Activated CD8-positive, alpha-beta T cell treated with anti-CD3 and anti-CD28 coated beads, Interleukin-2, amount 10 ng/mL, durations not matched to agents 7 days and 5 days (primary cell): Measurements from ENCODE around the gene DNAJC11. TPM values are rescaled to one million over a fixed set of nuclear protein-coding genes. Genes with fewer than 3 reads are reported as not detected.
A peak's percentile ranks its signal among the peaks of the same experiment; 100 is the strongest.
"Not testable (repeated sequence)": the region's sequence is repeated elsewhere in the genome, so short reads cannot be mapped to it uniquely, and the experiment has no call there.

Source experiments
- ATAC-seq: fragments of 150-1000 bp; cut with Tn5 transposase; one replicate; pipeline ENCODE4 v1.10.0; 2021; ENCODE audit warnings: moderate library complexity
- CTCF ChIA-PET: fragments of 350-600 bp; sonication (Branson Sonifier 250); formaldehyde crosslinking; loops from one replicate; lab custom pipeline; 2021; ENCODE audit warnings: antibody characterized with exemption; lab: Charles Lee
- POLR2A ChIA-PET: fragments of 350-600 bp; sonication (Branson Sonifier 250); formaldehyde crosslinking; loops from one replicate; lab custom pipeline; 2021; ENCODE audit warnings: antibody characterized with exemption; lab: Charles Lee
- DNase-seq: peaks from one replicate; pipeline ENCODE4 v3.0.0-alpha.2; 2020
- H3K27ac Mint-ChIP-seq: one replicate; pipeline ENCODE4 v1.8.0; 2021; ENCODE audit warnings: mild to moderate bottlenecking, mixed read lengths
- H3K27me3 Mint-ChIP-seq: one replicate; pipeline ENCODE4 v1.8.0; 2021; ENCODE audit warnings: low read depth, mixed read lengths
- H3K36me3 Mint-ChIP-seq: one replicate; pipeline ENCODE4 v1.8.0; 2021; ENCODE audit warnings: low read depth, mixed read lengths
- H3K4me1 Mint-ChIP-seq: one replicate; pipeline ENCODE4 v1.8.0; 2021; ENCODE audit warnings: low read depth, mixed read lengths
- H3K4me3 Mint-ChIP-seq: one replicate; pipeline ENCODE4 v1.8.0; 2021; ENCODE audit warnings: mild to moderate bottlenecking, mixed read lengths
- H3K9me3 Mint-ChIP-seq: one replicate; pipeline ENCODE4 v1.8.0; 2022; ENCODE audit warnings: mixed read lengths; ENCODE audit not compliant: insufficient read depth
- total RNA-seq, 2 experiments: library from RNA; stranded (reverse); gene quantifications; one replicate each; pipeline ENCODE4 v1.2.3, GENCODE V29; 2021

The DNAJC11 gene
- total RNA-seq, 2 experiments from 2014 or later = 47.2 to 48.8 TPM

GRCh38 chr1:6730473-6730872, 28.9 kb upstream of the DNAJC11 start:
- Mint-ChIP-seq H3K9me3 (no peaks in the 10 kb centered on the region), H3K4me1 (no peaks in the 10 kb centered on the region), H3K27me3 (peaks cover 2% of the 10 kb centered on the region), H3K27ac (no peak overlapping the region), H3K4me3 (no peak overlapping the region), H3K36me3 (no peaks in the 10 kb centered on the region)
- ATAC-seq = no peak
- ChIA-PET CTCF (no interaction called here), POLR2A (no interaction called here)
- no peak for DNase-seq

- DNase-seq (peak; percentile 66), ATAC-seq (peak; percentile 58)
- CTCF ChIA-PET = interaction anchor here (0.7 kb wide), 1 partner anchor 8 kb away, joined by 3 read pairs; no protein-coding TSS in a partner anchor
- Mint-ChIP-seq H3K36me3 (no peaks in the 10 kb centered on the region), H3K4me3 (no peak overlapping the region), H3K27me3 (peaks cover 2% of the 10 kb centered on the region), H3K9me3 (no peaks in the 10 kb centered on the region), H3K4me1 (no peaks in the 10 kb centered on the region), H3K27ac (no peak overlapping the region)
- POLR2A ChIA-PET = no interaction called here
Measured at GRCh38 chr1:6727535-6727934, 25.9 kb upstream of the DNAJC11 start.

GRCh38 chr1:6726253-6726652, 24.6 kb upstream of the DNAJC11 start:
- H3K4me3 Mint-ChIP-seq = no peak overlapping the region
- CTCF ChIA-PET = no interaction called here

GRCh38 chr1:6724517-6725141, 23.0 kb upstream of the DNAJC11 start:
- Mint-ChIP-seq H3K36me3 (no peaks in the 10 kb centered on the region), H3K4me1 (no peaks in the 10 kb centered on the region), H3K4me3 (no peak overlapping the region), H3K9me3 (no peaks in the 10 kb centered on the region), H3K27me3 (no peaks in the 10 kb centered on the region), H3K27ac (no peak overlapping the region)
- ChIA-PET CTCF (interaction anchor here (1.0 kb wide), 2 partner anchors 165 to 1624 kb away, joined by 3 read pairs; no protein-coding TSS in a partner anchor), POLR2A (no interaction called here)
- DNase-seq (no peak), ATAC-seq (no peak)

More at GRCh38 chr1:6726253-6726652, 24.6 kb upstream of the DNAJC11 start:
- Mint-ChIP-seq H3K27ac (no peak overlapping the region), H3K36me3 (no peaks in the 10 kb centered on the region), H3K4me1 (no peaks in the 10 kb centered on the region), H3K9me3 (no peaks in the 10 kb centered on the region), H3K27me3 (peaks cover 2% of the 10 kb centered on the region)
- POLR2A ChIA-PET = no interaction called here
- no peak for ATAC-seq
- DNase-seq = no peak

- H3K4me1 Mint-ChIP-seq = no peaks in the 10 kb centered on the region
- POLR2A ChIA-PET = no interaction called here
- no peak for DNase-seq
- H3K36me3 Mint-ChIP-seq = no peaks in the 10 kb centered on the region
- no peaks in the 10 kb centered on the region for H3K27me3 Mint-ChIP-seq
- no peaks in the 10 kb centered on the region for H3K9me3 Mint-ChIP-seq
- no peak for ATAC-seq
- H3K27ac Mint-ChIP-seq = no peak overlapping the region
- CTCF ChIA-PET = interaction anchor here (1.0 kb wide), 2 partner anchors 166 to 1623 kb away, joined by 3 read pairs; no protein-coding TSS in a partner anchor
- H3K4me3 Mint-ChIP-seq = no peak overlapping the region
Measured at GRCh38 chr1:6723621-6724428, 22.2 kb upstream of the DNAJC11 start.

GRCh38 chr1:6711174-6711573, 9.6 kb upstream of the DNAJC11 start:
- no peak for ATAC-seq
- H3K27me3 Mint-ChIP-seq = peaks cover 2% of the 10 kb centered on the region
- no peak overlapping the region for H3K4me3 Mint-ChIP-seq
- ChIA-PET POLR2A (no interaction called here), CTCF (no interaction called here)
- H3K36me3 Mint-ChIP-seq = no peaks in the 10 kb centered on the region
- H3K9me3 Mint-ChIP-seq = peaks cover 6% of the 10 kb centered on the region
- no peak overlapping the region for H3K27ac Mint-ChIP-seq
- no peak for DNase-seq
- no peaks in the 10 kb centered on the region for H3K4me1 Mint-ChIP-seq

DNA sequence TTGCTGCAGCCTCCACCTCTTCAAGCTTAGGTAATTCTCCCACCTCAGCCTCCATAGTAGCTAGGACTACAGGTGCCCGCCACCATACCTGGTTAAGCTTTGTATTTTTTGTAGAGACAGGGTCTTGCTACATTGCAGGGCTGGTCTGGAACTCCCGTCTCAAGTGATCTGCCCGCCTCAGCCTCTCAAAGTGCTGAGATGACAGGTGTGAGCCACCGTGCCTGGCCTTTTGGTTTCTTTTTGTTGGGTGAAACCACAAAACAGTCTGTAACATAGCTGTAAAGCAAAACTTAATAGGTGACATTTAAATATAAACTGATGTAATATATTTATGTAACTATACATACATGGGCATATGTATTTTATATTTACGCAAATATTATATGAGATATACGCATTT, 3.1 kb upstream of the DNAJC11 start:
- CTCF ChIA-PET = interaction anchor here (0.6 to 1.0 kb wide), 2 partner anchors 14 to 153 kb away, joined by 3 read pairs; no protein-coding TSS in a partner anchor
- peaks cover 25% of the 10 kb centered on the region for H3K4me1 Mint-ChIP-seq
- H3K36me3 Mint-ChIP-seq = no peaks in the 10 kb centered on the region
- DNase-seq (no peak), ATAC-seq (no peak)
- peaks cover 2% of the 10 kb centered on the region for H3K27me3 Mint-ChIP-seq
- no peak overlapping the region for H3K4me3 Mint-ChIP-seq
- no peaks in the 10 kb centered on the region for H3K9me3 Mint-ChIP-seq
- no peak overlapping the region for H3K27ac Mint-ChIP-seq
- POLR2A ChIA-PET = no interaction called here

DNA sequence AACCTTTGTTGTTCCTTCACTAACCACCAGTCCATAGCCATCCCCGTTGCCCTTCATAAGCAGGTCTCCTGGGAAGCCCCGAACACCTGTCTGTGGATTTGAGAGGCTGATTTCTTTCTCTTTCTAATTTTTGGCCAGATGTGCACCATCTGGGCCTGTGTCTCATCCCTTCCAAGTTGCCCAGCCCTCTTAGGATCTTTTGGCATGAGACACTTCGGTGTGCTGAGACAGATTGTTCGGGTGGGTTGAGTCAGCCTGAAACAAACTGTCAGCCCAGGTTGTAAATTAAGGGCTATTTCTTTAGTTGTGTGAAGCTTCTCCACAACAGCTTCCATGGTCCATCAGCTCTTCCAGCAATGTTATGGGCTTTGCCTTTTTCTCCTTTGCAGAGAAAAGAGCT, 1.4 kb upstream of the DNAJC11 start:
- POLR2A ChIA-PET = no interaction called here
- no peaks in the 10 kb centered on the region for H3K9me3 Mint-ChIP-seq
- CTCF ChIA-PET = no interaction called here
- peaks cover 2% of the 10 kb centered on the region for H3K27me3 Mint-ChIP-seq
- no peak for DNase-seq
- no peaks in the 10 kb centered on the region for H3K36me3 Mint-ChIP-seq
- H3K4me1 Mint-ChIP-seq = peaks cover 35% of the 10 kb centered on the region
- H3K4me3 Mint-ChIP-seq = no peak overlapping the region
- ATAC-seq = no peak
- H3K27ac Mint-ChIP-seq = no peak overlapping the region

DNA sequence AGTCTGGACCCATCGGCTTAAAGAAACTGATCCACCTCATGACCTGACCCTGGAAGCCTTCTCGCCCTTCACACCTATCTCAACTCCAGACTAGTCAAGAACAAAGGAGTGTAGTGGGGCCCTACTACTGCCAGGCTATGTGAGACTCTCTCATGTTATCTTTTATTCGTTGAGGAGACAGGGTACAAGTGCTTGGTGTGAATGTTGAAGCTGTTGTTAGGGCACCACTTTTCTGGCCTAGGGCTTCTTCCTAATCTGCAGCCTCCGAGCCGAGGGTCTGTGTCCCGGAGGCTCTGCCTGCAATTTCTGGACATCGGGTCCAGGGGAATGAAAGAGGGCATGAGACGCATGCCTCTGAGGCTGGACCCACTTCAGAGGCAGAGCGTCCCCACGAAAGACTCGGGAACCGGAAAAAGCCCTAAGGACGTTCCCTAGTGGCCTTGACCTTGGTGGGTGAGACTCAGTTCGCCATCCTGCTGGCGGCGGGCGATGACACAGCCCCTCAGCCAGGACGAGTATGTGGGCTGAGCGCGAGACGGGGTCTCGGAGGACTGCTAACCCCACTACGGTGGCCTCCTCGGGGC, 671 bp downstream of the DNAJC11 start:
- Mint-ChIP-seq H3K4me1 (peaks cover 36% of the 10 kb centered on the region), H3K27me3 (no peaks in the 10 kb centered on the region), H3K27ac (peak overlapping the region; percentile 89), H3K36me3 (no peaks in the 10 kb centered on the region), H3K9me3 (no peaks in the 10 kb centered on the region), H3K4me3 (peak overlapping the region; percentile 88)
- ChIA-PET CTCF (interaction anchor here (0.6 to 1.5 kb wide), 18 partner anchors 9 to 496 kb away, joined by 3 to 6 read pairs (median 4); no protein-coding TSS in a partner anchor), POLR2A (no interaction called here)
- DNase-seq (no peak), ATAC-seq (no peak)

GRCh38 chr1:6699915-6700314, 1.7 kb downstream of the DNAJC11 start:
- Mint-ChIP-seq H3K4me3 (peak overlapping the region; percentile 88), H3K4me1 (peaks cover 36% of the 10 kb centered on the region), H3K27ac (peak overlapping the region; percentile 89)
- H3K9me3 Mint-ChIP-seq, H3K27me3 Mint-ChIP-seq, H3K36me3 Mint-ChIP-seq, POLR2A ChIA-PET, ATAC-seq, DNase-seq: not testable (repeated sequence)
- CTCF ChIA-PET = interaction anchor here (0.6 kb wide), 1 partner anchor 19 kb away, joined by 3 read pairs; no protein-coding TSS in a partner anchor

DNA sequence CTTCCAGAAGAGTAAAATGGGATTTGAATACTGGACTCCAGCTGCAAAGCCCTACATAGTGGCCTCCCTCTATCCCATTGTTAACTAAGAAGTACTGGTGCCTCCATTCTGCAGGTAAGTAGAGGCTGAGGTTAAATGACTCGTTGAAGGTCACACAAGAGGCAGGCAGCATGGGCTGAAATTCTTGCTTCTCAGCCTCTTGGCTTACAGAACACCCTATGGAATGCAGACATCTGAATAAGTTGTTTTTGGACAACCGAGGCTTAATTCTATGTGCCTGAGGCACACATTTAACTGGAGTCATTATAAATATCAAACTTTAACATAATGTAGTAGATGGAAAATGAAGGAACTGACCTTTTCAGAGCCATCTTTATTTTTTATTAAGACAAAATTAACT, 5.7 kb downstream of the DNAJC11 start:
- peaks cover 22% of the 10 kb centered on the region for H3K4me1 Mint-ChIP-seq
- ATAC-seq (no peak), DNase-seq (no peak)
- POLR2A ChIA-PET = no interaction called here
- H3K9me3 Mint-ChIP-seq = no peaks in the 10 kb centered on the region
- no peaks in the 10 kb centered on the region for H3K36me3 Mint-ChIP-seq
- H3K27ac Mint-ChIP-seq = no peak overlapping the region
- CTCF ChIA-PET = no interaction called here
- no peaks in the 10 kb centered on the region for H3K27me3 Mint-ChIP-seq
- H3K4me3 Mint-ChIP-seq = no peak overlapping the region
